Adrenal gland (tissue), 5 donors: ENCODE data around the gene DKKL1.

ENCODE experiments used
- CTCF ChIP-seq, 6 experiments: fragments of 450-650 bp in 4 of 6; fragments of 200-600 bp in 2 of 6; sonication (generic) in 1 of 6; IDR thresholded peaks; 1 replicate in 5 of 6; 2 replicates in 1 of 6; pipeline versions ENCODE4 v1.5.1 to v1.8.0; 2016 to 2021; ENCODE audit warnings: antibody characterized with exemption in 6 of 6, mild to moderate bottlenecking in 2 of 6, moderate library complexity in 1 of 6
- POLR2A ChIP-seq, 2 donors: fragments of 450-650 bp; IDR thresholded peaks; one replicate each; pipeline ENCODE4 v1.6.1; 2017; ENCODE audit warnings: antibody characterized with exemption in 2 of 2, mild to moderate bottlenecking in 2 of 2, moderate library complexity in 1 of 2
- donor health status: DM: no; HTN: no; CAD: no.

DNA sequence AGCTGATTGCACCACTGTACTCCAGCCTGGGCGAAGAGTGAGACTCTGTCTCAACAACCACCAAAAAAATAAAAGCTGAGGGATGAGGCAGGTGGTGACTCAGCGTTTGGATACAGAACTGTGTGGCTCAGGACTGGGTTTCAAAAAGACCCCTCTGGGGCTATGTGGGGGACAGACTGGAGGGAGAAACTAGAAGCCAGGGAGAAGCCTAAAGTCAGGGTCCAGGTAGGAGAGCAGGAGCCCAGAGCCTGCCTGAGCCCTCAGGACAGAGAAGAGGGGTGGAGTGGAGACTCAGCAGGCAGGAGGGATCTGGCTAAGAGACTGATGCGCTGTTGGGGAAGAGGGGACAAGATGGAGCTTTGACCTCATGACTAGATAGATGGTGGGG is 30.3 kb upstream of the DKKL1 start:
- TF ChIP-seq CTCF (IDR thresholded peaks at IDR 0.05) (no peak), POLR2A (IDR thresholded peaks at IDR 0.05) (no peak)
